Fibroblast of lung (primary cell): ENCODE measurements around the gene NR6A1.

Experiments used
- CTCF ChIP-seq, 2 donors: IDR thresholded peaks in 1 of 2; conservative IDR thresholded peaks in 1 of 2; 1 replicate in 1 of 2; 2 replicates in 1 of 2; pipeline ENCODE4 v1.5.1; 2011 to 2012; ENCODE audit warnings: low read length in 2 of 2, control low read depth in 1 of 2, inconsistent platforms in 1 of 2, low read depth in 1 of 2, mild to moderate bottlenecking in 1 of 2
- EZH2 ChIP-seq: IDR thresholded peaks from 2 replicates; pipeline ENCODE4 v1.5.1; 2012; ENCODE audit warnings: low read length, control low read depth, mild to moderate bottlenecking; ENCODE audit errors: missing control alignments

DNA sequence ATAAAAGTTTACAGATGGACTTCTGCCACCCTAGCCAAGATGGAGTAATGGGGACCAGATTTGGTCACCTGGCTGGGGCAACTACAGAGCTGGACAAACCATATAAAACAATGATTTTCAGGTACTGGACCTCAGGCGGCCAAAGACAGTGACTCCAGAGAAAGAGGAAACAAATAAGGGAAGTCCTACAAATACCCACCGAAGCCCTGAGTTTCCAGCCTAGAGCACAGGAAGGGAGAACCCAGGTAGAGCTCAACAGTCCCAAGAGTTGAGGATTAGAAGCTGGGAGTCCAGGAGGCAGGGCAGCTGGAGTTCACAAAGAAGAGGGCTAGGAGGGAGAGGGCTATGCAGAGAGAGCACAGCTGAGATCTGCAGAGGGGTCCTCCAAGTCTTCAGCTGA lies 157.3 kb downstream of the NR6A1 start:
- TF ChIP-seq EZH2 (no peak), CTCF (conservative IDR thresholded peaks at IDR 0.05 in 1 of 2, IDR thresholded peaks at IDR 0.05 in 1 of 2; ENCODE audit: low read depth in 1 of 2, low read length in 2 of 2) (no peak)
